B cell (primary cell): Measurements from ENCODE around the gene BCKDK. TPM values are rescaled to one million over a fixed set of nuclear protein-coding genes. Genes with fewer than 3 reads are reported as not detected.
A peak's percentile ranks its signal among the peaks of the same experiment; 100 is the strongest.
"Not testable (repeated sequence)": the region's sequence is repeated elsewhere in the genome, so short reads cannot be mapped to it uniquely, and the experiment has no call there.

Source experiments
- ATAC-seq: fragments of 200-7000 bp; cut with Tn5 transposase; one replicate; pipeline ENCODE4 v1.10.0; 2021; ENCODE audit warnings: low read depth, mild to moderate bottlenecking, moderate number of reproducible peaks, moderate library complexity
- CTCF ChIA-PET: fragments of 350-600 bp; sonication (Branson Sonifier 250); formaldehyde crosslinking; loops from one replicate; lab custom pipeline; 2021; ENCODE audit warnings: antibody characterized with exemption, inconsistent platforms; lab: Charles Lee
- POLR2A ChIA-PET: fragments of 350-600 bp; sonication (Branson Sonifier 250); formaldehyde crosslinking; loops from one replicate; lab custom pipeline; 2021; ENCODE audit warnings: antibody characterized with exemption; lab: Charles Lee
- DNase-seq: peaks from one replicate; pipeline ENCODE4 v3.0.0; 2013
- H2AFZ ChIP-seq: 2 replicates; pipeline ENCODE4 v1.6.1; 2012; ENCODE audit warnings: mild to moderate bottlenecking, low read depth, low read length; ENCODE audit not compliant: insufficient read depth, poor library complexity, severe bottlenecking
- H3K27ac ChIP-seq, 2 donors: 1 replicate in 1 of 2; 2 replicates in 1 of 2; pipeline ENCODE4 v1.5.1; 2012 to 2013; ENCODE audit warnings: low read length in 2 of 2, mild to moderate bottlenecking in 2 of 2, moderate library complexity in 1 of 2
- H3K27me3 ChIP-seq, 4 experiments: fragments of 200-600 bp in 1 of 4; sonication (generic) in 1 of 4; replicated peaks in 1 of 4; 1 replicate in 2 of 4; 2 replicates in 2 of 4; pipeline versions ENCODE4 v1.6.1 to v1.7.0; 2013 to 2016; ENCODE audit warnings: low read length in 3 of 4, mild to moderate bottlenecking in 2 of 4, mixed read lengths in 1 of 4, moderate library complexity in 1 of 4; ENCODE audit not compliant: insufficient read depth in 4 of 4, control insufficient read depth in 3 of 4; ENCODE audit errors: control extremely low read depth in 1 of 4
- H3K36me3 ChIP-seq, 2 experiments: replicated peaks in 1 of 2; 1 replicate in 1 of 2; 2 replicates in 1 of 2; pipeline versions ENCODE4 v1.6.1 to v1.7.1; 2013; ENCODE audit warnings: low read length in 1 of 2; ENCODE audit not compliant: insufficient read depth in 2 of 2, control insufficient read depth in 1 of 2; ENCODE audit errors: control extremely low read depth in 1 of 2, extremely low read depth in 1 of 2
- H3K4me1 ChIP-seq, 2 donors: fragments of 200-600 bp in 1 of 2; sonication (generic) in 1 of 2; 1 replicate in 1 of 2; 2 replicates in 1 of 2; pipeline versions ENCODE4 v1.5.1 to v1.6.1; 2013 to 2017; ENCODE audit warnings: low read length in 2 of 2; ENCODE audit not compliant: control insufficient read depth in 2 of 2, insufficient read depth in 2 of 2
- H3K4me2 ChIP-seq: replicated peaks from 2 replicates; pipeline ENCODE3; 2012; ENCODE audit warnings: mild to moderate bottlenecking, low read depth, low read length; ENCODE audit not compliant: poor library complexity, severe bottlenecking
- H3K4me3 ChIP-seq, 5 experiments: fragments of 200-600 bp in 1 of 5; sonication (generic) in 1 of 5; 1 replicate in 3 of 5; 2 replicates in 2 of 5; pipeline versions ENCODE4 v1.5.1 to v1.7.0; 2011 to 2016; ENCODE audit warnings: low read length in 4 of 5, mild to moderate bottlenecking in 4 of 5, low read depth in 2 of 5, control low read depth in 1 of 5, moderate library complexity in 1 of 5; ENCODE audit not compliant: insufficient read depth in 1 of 5; ENCODE audit errors: control extremely low read depth in 1 of 5, extremely low read depth in 1 of 5
- H3K79me2 ChIP-seq: fragments of 200-600 bp; sonication (generic); one replicate; pipeline ENCODE4 v1.6.0; 2016; ENCODE audit warnings: low read length; ENCODE audit not compliant: control insufficient read depth, insufficient read depth
- H3K9ac ChIP-seq: fragments of 200-600 bp; sonication (generic); 2 replicates; pipeline ENCODE4 v1.6.1; 2017; ENCODE audit warnings: mild to moderate bottlenecking, low read length, moderate library complexity
- H3K9me3 ChIP-seq, 3 donors: one replicate each; pipeline versions ENCODE4 v1.6.1 to v1.7.1; 2013; ENCODE audit warnings: low read length in 2 of 3; ENCODE audit not compliant: control insufficient read depth in 2 of 3, insufficient read depth in 1 of 3; ENCODE audit errors: control extremely low read depth in 1 of 3
- H4K20me1 ChIP-seq: 2 replicates; pipeline ENCODE4 v1.6.0; 2012; ENCODE audit warnings: mild to moderate bottlenecking, low read length; ENCODE audit not compliant: insufficient read depth, control insufficient read depth, poor library complexity, severe bottlenecking
- H3K27ac Mint-ChIP-seq: one replicate; pipeline ENCODE4 v1.8.0; 2021; ENCODE audit warnings: mixed read lengths
- H3K27me3 Mint-ChIP-seq: one replicate; pipeline ENCODE4 v1.8.0; 2021; ENCODE audit warnings: mixed read lengths
- H3K4me1 Mint-ChIP-seq: one replicate; pipeline ENCODE4 v1.8.0; 2021; ENCODE audit warnings: mixed read lengths
- H3K4me3 Mint-ChIP-seq: one replicate; pipeline ENCODE4 v1.8.0; 2021; ENCODE audit warnings: mixed read lengths
- H3K9me3 Mint-ChIP-seq: one replicate; pipeline ENCODE4 v1.8.0; 2022; ENCODE audit warnings: mixed read lengths; ENCODE audit not compliant: insufficient read depth
- EZH2 ChIP-seq: IDR thresholded peaks from 2 replicates; pipeline ENCODE4 v1.6.1; 2012; ENCODE audit warnings: borderline replicate concordance, low read depth, mild to moderate bottlenecking, moderate library complexity, low read length; ENCODE audit not compliant: insufficient read depth, poor library complexity, severe bottlenecking
- WGBS: methylation state at CpG from one replicate; pipeline ENCODE4 v1.1.5; 2013; ENCODE audit warnings: missing lambda C conversion rate; ENCODE audit not compliant: insufficient coverage; 5-methylcytosine and 5-hydroxymethylcytosine counted together
- intact Hi-C: fragments of 100-400 bp; cut with micrococcal nuclease; formaldehyde crosslinking; loops from one replicate; pipeline ENCODE4 v1.10.0; 2022
- polyA plus RNA-seq: library from polyadenylated mRNA; depleted of rRNA; stranded (reverse); fragments of >200 nt; gene quantifications from 2 replicates; pipeline ENCODE4 v1.2.3, GENCODE V29; 2012
- total RNA-seq, 2 donors: library from RNA; stranded (reverse); fragments of 120-200 nt in 1 of 2; gene quantifications; 1 replicate in 1 of 2; 2 replicates in 1 of 2; pipeline versions ENCODE4 v1.2.3 to v1.2.4, GENCODE V29; 2013 to 2022
- TF ChIP-seq, protein P1 (sequence below): fragments of 200-600 bp; IDR thresholded peaks from one replicate; pipeline ENCODE4 v1.8.0; 2022; ENCODE audit warnings: antibody characterized with exemption, mild to moderate bottlenecking

The BCKDK gene
- total and polyA plus RNA-seq, 2 donors (not counting 1 experiment from before 2014, with no cell fraction given) = 24.7 to 27.6 TPM

DNA sequence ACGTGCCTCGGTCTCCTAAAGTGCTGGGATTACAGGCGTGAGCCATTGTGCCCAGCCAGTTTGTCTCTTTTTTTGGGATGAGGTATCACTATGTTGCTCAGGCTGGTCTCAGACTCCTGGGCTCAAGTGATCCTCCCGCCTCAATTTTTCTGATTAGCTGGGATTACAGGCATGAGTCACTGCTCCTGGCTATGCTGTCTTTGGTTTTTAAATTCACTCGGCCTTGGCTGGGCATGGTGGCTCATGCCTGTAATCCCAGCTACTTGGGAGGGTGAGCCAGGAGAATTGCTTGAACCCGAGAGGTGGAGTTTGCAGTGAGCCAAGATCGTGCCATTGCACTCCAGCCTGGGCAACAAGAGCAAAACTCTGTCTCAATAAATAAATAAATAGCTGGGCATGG lies 36.2 kb downstream of the BCKDK start:
- H3K9ac ChIP-seq, ATAC-seq, intact Hi-C loops, DNase-seq, H3K9me3 ChIP-seq, H3K36me3 ChIP-seq, H3K4me2 ChIP-seq, H4K20me1 ChIP-seq, H3K27me3 ChIP-seq, H3K27ac Mint-ChIP-seq, POLR2A ChIA-PET, H3K79me2 ChIP-seq, H3K9me3 Mint-ChIP-seq, H3K4me1 Mint-ChIP-seq, H3K27ac ChIP-seq, H2AFZ ChIP-seq, H3K4me3 ChIP-seq: not testable (repeated sequence)
- Mint-ChIP-seq H3K4me3 (peak overlapping the region; percentile 77), H3K27me3 (peaks cover 13% of the 10 kb centered on the region)
- CTCF ChIA-PET = interaction anchor here (0.9 to 5.9 kb wide), 4 partner anchors 15 to 189 kb away, joined by 3 to 56 read pairs (median 25); partner anchors contain the start of gene HSD3B7
- WGBS = 98% methylated on average over 6 of the region's 7 CpGs
- peaks cover 6 to 13% of the 10 kb centered on the region in 2 donors for H3K4me1 ChIP-seq

DNA sequence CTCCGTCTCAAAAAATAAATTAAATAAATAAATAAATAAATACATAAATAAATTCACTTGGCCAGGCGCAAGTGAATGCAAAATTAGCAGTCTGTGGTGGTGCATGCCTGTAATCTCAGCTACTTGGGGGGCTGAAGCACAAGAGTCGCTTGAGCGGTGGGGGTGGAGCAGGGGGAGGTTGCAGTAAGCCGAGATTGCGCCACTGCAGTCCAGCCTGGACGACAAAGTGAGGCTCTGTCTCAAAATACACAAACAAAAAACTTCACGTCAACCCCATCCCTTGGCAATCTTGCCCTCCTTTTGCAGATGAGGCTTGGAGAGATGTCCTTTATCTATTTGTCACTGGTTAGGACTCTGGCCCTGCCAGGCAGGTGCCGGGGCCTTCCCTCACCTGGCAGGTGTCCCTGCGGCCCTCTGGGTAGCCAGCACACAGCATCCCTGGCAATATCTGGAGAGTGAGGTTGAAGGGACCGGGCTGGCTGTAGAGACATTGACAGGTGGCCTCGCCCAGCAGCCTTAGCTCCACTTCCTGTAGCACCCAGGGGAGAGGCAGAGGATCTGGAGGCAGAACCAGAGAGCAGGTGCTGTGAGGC lies 37.3 kb downstream of the BCKDK start:
- Histone ChIP-seq H3K27me3 (peaks cover 0 to 3% (median 0%) of the 10 kb centered on the region in 4 experiments), H2AFZ (no peak overlapping the region), H3K79me2 (no peaks in the 10 kb centered on the region), H3K9me3 (no peaks in the 10 kb centered on the region), H3K4me3 (no peak overlapping the region), H3K27ac (no peak overlapping the region), H3K9ac (no peak overlapping the region), H3K4me2 (no peak overlapping the region), H3K36me3 (no peaks in the 10 kb centered on the region), H3K4me1 (peaks cover 6 to 13% of the 10 kb centered on the region in 2 donors), H4K20me1 (no peaks in the 10 kb centered on the region)
- ChIA-PET CTCF (interaction anchor here (0.7 to 5.9 kb wide), 3 partner anchors 14 to 188 kb away, joined by 3 to 34 read pairs (median 5); no protein-coding TSS in a partner anchor), POLR2A (interaction anchor here (0.7 kb wide), 1 partner anchor 15 kb away, joined by 3 read pairs; no protein-coding TSS in a partner anchor)
- Mint-ChIP-seq H3K27ac (no peak overlapping the region), H3K27me3 (peaks cover 13% of the 10 kb centered on the region), H3K9me3 (no peaks in the 10 kb centered on the region), H3K4me3 (no peak overlapping the region), H3K4me1 (peaks cover 9% of the 10 kb centered on the region)
- ATAC-seq (no peak), DNase-seq (no peak)
- 89% methylated on average over 6 of the region's 12 CpGs for WGBS
- no peak for TF ChIP-seq EZH2
- TF ChIP-seq, protein P1, sequence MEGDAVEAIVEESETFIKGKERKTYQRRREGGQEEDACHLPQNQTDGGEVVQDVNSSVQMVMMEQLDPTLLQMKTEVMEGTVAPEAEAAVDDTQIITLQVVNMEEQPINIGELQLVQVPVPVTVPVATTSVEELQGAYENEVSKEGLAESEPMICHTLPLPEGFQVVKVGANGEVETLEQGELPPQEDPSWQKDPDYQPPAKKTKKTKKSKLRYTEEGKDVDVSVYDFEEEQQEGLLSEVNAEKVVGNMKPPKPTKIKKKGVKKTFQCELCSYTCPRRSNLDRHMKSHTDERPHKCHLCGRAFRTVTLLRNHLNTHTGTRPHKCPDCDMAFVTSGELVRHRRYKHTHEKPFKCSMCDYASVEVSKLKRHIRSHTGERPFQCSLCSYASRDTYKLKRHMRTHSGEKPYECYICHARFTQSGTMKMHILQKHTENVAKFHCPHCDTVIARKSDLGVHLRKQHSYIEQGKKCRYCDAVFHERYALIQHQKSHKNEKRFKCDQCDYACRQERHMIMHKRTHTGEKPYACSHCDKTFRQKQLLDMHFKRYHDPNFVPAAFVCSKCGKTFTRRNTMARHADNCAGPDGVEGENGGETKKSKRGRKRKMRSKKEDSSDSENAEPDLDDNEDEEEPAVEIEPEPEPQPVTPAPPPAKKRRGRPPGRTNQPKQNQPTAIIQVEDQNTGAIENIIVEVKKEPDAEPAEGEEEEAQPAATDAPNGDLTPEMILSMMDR = no peak
- intact Hi-C loops = no loop called here
